Erythroblast (primary cell): ENCODE measurements around the gene WASF3.

ENCODE experiments used
- GATA1 ChIP-seq: IDR thresholded peaks from 2 replicates; pipeline ENCODE4 v1.6.1; 2011; ENCODE audit warnings: low read depth, mild to moderate bottlenecking, control low read depth, low read length, moderate library complexity
- POLR2A ChIP-seq: IDR thresholded peaks from 2 replicates; pipeline ENCODE4 v1.6.1; 2011; ENCODE audit warnings: mild to moderate bottlenecking, low read length

- TF ChIP-seq POLR2A (no peak), GATA1 (no peak)
These were observed 22.1 kb downstream of the WASF3 start for GRCh38 chr13:26579580-26579979.
